ENCODE measurements around the gene CARMIL3.
"Not testable (repeated sequence)": the region's sequence is repeated elsewhere in the genome, so short reads cannot be mapped to it uniquely, and the experiment has no call there.

The CARMIL3 gene

DNA sequence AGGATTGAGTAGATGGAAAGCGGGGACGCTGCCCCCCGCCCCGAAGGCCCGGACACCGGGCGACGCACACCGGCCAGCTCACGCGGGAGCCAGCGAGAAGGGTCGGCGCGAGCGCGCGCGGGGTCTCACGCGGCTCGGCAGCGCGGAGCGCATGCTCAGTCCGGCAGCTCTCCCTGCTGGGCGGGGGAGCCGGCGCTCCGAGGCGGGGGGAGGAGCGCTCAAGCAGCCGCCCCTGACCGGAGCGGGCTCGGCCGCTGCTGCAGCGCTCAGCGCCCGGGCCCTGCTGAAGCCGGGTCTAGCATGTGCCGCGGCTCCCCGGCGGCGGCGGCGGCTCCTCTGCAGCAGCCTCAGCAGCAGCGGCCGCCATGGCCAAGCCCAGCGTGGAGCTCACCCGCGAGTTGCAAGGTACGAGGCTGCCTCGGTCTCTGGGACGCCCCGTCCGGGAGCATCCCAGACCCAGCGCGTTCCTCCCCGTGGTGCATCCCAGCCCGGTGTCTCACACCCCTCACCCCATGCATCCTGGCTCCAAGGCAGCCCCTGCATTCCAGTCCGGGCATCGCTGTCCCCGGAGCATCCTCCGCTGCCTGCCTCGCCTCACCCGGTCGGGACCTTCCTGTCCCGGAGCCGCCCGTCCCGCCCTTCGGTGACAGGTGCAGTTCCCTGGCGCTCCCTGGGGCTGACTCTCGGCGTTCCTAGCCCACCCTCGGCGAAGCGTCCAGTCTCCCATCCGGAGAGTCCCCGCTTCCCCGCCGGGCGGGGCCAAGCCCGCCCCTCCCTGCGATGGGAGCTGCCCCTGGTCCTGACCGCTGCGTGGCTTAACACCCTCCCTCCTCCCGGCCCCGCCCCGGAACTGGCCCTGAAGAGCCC lies at the start of gene CARMIL3:
Gene CARMIL3 (plus strand): TSS at position 221 of the 867 bp plus-strand sequence. CDS start 145 bp downstream, at position 366.
- DNase-seq = peak; percentile 54
- in situ Hi-C loops (cut with HindIII; ENCODE audit: low pct_ligation_motif_present, low pct_unique_long_range_greater_than_20kb, low sequenced_read_pairs) = no loop called here

GRCh38 chr14:24006471-24006816 lies 45.4 kb upstream of the CARMIL3 start:
- in situ Hi-C loops (cut with HindIII; ENCODE audit: low pct_ligation_motif_present, low pct_unique_long_range_greater_than_20kb, low sequenced_read_pairs); DNase-seq: not testable (repeated sequence)

GRCh38 chr14:24006817-24007652 lies 44.8 kb upstream of the CARMIL3 start:
- in situ Hi-C loops (cut with HindIII; ENCODE audit: low pct_ligation_motif_present, low pct_unique_long_range_greater_than_20kb, low sequenced_read_pairs); DNase-seq: not testable (repeated sequence)

DNA sequence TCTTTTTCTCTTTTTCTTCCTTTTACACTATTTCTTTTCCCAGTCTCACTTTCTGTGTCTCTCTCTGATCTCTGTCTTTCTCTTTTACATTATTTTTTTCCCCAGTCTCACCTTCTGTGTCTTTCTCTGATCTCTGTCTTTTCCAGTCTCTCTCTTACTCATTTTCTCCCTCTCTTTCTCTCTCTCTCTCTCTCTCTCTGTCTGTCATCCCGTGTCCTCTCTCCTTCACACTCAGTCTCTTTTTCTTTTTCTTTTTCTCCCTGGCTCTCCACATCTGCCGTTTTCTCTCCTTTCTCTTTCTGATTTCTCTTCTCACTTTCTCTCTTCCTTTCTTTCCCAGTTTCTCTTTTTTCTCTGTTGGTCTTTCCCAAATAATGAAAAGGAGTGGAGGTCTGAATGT lies 40.8 kb upstream of the CARMIL3 start:
- DNase-seq = no peak
- in situ Hi-C loops (cut with HindIII; ENCODE audit: low pct_ligation_motif_present, low pct_unique_long_range_greater_than_20kb, low sequenced_read_pairs) = no loop called here

DNA sequence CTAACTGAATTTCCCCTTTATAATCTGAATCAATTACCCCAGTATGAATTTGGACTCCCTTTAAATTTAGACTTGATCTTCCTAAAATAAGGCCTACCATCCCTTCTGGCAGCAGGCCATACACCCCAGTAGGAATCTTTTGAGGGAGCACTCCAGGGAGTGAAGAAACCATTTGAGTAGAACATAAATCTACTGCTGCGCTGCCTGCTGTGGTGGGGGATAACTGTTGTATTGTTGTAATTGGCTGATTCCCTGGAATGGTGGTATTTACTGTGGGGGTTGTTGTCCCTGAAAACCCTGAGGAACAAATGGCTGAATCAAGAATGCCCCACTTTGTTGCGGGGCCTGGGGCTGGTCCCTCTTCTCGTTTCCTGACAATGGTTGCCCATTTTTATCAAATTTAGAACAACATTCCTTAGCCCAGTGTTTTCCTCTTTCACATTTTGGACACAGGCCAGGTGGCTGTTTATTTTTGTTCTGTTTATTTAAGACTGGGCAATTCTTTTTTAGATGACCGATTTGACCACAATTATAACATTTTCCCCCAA lies 39.0 kb upstream of the CARMIL3 start:
- DNase-seq; in situ Hi-C loops (cut with HindIII; ENCODE audit: low pct_ligation_motif_present, low pct_unique_long_range_greater_than_20kb, low sequenced_read_pairs): not testable (repeated sequence)

- in situ Hi-C loops (cut with HindIII; ENCODE audit: low pct_ligation_motif_present, low pct_unique_long_range_greater_than_20kb, low sequenced_read_pairs) = no loop called here
- DNase-seq = peak; percentile 60
These were observed 37.9 kb upstream of the CARMIL3 start for GRCh38 chr14:24013654-24014514.

DNA sequence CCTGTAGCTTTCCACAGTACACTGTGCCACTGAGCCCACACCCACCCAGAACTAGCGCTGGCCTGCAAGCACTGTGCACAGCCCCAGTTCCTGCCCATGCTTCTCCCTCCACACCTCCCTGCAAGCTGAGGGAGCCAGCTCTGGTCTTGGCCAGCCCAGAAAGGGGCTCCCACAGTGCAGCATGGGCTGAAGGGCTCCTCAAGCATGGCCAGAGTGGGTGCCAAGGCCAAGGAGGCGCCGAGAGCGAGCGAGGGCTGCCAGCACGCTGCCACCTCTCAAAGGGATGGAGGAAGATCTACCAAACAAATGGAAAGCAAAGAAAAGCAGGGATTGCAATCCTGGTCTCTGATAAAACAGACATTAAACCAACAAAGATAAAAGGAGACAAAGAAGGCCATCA lies 36.1 kb upstream of the CARMIL3 start:
- DNase-seq; in situ Hi-C loops (cut with HindIII; ENCODE audit: low pct_ligation_motif_present, low pct_unique_long_range_greater_than_20kb, low sequenced_read_pairs): not testable (repeated sequence)

DNA sequence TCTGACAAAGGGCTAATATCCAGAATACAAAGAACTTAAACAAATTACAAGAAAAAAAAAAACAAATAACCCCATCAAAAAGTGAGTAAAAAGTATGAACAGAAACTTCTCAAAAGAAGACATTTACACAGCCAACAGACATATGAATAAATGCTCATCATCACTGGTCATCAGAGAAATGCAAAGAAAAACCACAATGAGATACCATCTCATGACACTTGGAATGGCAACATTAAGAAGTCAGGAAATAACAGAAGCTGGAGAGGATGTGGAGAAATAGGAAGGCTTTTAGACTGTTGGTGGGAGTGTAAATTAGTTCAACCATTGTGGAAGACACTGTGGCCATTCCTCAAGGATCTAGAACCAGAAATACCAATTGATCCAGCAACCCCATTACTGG lies 32.8 kb upstream of the CARMIL3 start:
- not testable (repeated sequence) for DNase-seq

DNA sequence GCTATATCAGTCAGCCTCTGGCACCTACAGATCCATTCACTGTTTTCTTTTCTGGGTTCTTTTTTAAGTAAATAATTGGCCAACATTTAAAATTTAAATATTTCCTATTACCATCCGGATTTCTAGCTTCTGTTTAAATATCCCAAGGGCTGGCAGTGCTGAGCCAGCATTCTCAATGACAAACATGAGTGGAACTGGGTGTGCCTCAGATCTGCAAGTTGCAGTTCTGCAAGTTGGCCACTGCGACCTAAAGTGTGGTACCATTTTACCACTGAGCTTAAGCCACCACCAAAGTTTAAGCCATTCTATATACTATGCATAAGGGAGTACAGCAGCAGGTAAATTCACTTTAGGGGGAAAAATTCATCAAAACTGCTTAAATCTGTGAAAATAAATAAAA lies 31.9 kb upstream of the CARMIL3 start:
- in situ Hi-C loops (cut with HindIII; ENCODE audit: low pct_ligation_motif_present, low pct_unique_long_range_greater_than_20kb, low sequenced_read_pairs); DNase-seq: not testable (repeated sequence)

More for the DNA sequence above, 32.8 kb upstream of the CARMIL3 start:
- in situ Hi-C loops (cut with HindIII; ENCODE audit: low pct_ligation_motif_present, low pct_unique_long_range_greater_than_20kb, low sequenced_read_pairs) = not testable (repeated sequence)

DNA sequence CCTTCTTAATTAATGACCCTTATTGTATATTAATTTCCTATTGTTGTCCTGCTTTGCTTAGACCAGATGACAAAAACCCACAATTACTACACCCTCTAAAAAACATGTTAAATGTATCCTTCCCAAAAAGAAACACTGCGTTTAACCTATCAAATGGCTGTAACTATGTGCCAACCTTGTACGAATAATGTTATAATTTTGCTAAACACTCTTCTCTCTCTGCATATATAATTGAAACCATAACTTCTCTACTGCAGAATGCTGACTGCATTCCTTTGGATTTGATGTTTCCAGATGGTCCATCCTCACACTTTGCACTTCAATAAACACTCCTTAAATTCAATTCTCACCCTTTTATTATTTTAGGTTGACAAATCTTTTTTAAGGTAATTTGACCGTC lies 31.3 kb upstream of the CARMIL3 start:
- DNase-seq; in situ Hi-C loops (cut with HindIII; ENCODE audit: low pct_ligation_motif_present, low pct_unique_long_range_greater_than_20kb, low sequenced_read_pairs): not testable (repeated sequence)

DNA sequence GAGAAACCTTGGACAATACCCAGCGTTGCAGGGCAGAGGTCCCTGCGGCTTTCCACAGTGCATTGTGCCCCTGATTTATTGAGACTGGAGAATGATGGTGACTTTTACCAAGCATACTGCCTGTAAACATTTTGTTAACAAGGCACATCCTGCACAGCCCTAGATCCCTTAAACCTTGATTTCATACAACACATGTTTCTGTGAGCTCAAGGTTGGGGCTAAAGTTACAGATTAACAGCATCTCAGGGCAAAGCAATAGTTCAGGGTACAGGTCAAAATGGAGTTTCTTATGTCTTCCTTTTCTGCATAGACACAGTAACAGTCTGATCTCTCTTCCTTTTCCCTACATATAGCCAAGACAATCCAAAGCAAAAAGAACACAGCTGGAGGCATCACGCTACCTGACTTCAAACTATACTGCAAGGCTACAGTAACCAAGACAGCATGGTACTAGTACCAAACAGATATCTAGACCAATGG lies 26.8 kb upstream of the CARMIL3 start:
- DNase-seq; in situ Hi-C loops (cut with HindIII; ENCODE audit: low pct_ligation_motif_present, low pct_unique_long_range_greater_than_20kb, low sequenced_read_pairs): not testable (repeated sequence)

GRCh38 chr14:24029687-24030086 lies 22.1 kb upstream of the CARMIL3 start:
- DNase-seq; in situ Hi-C loops (cut with HindIII; ENCODE audit: low pct_ligation_motif_present, low pct_unique_long_range_greater_than_20kb, low sequenced_read_pairs): not testable (repeated sequence)

DNA sequence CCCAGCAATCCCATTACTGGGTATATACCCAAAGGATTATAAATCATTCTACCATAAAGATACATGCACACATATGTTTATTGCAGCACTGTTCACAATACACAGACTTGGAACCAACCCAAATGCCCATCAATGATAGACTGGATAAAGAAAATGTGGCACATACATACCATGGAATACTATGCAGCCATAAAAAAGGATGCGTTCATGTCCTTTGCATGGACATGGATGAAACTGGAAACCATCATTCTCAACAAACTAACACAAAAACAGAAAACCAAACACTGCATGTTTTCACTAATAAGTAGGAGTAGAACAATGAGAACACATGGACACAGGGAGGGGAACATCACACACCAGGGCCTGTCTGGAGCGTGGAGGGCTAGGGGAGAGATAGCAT lies 20.5 kb upstream of the CARMIL3 start:
- in situ Hi-C loops (cut with HindIII; ENCODE audit: low pct_ligation_motif_present, low pct_unique_long_range_greater_than_20kb, low sequenced_read_pairs); DNase-seq: not testable (repeated sequence)

DNA sequence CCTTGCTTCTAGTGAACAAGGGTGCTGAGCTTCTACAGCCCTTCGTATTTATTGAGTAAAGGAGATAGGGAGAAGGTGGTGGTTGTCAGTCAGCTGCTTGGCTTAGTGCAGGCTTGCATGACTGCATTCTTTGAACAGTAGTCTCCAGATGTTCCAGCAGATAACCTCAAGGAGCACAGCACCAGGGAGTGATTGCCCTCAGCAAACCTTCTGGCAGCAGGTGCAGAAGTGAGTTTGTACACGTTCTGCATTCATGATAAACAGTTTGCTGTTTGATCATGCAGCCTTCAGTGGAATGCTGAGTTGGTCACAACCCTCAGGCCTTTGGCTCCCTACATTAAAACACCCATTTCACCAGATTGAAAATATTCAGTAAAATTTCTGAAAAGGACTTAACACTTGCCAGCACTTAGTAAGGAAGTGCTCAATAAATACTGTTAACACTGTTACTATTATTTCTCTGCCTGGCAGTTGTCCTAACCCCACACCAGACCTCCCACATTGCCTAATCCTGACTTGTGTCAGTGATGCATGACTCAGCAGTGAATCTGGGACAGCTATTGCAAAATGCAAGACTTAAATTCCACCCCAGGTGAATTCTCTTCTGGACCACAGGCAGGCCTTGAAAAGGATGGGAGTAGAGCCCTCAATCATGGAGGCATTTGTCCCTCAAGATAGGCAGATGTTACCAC lies 18.9 kb upstream of the CARMIL3 start:
- DNase-seq = peak; percentile 13
- in situ Hi-C loops (cut with HindIII; ENCODE audit: low pct_ligation_motif_present, low pct_unique_long_range_greater_than_20kb, low sequenced_read_pairs) = no loop called here

DNA sequence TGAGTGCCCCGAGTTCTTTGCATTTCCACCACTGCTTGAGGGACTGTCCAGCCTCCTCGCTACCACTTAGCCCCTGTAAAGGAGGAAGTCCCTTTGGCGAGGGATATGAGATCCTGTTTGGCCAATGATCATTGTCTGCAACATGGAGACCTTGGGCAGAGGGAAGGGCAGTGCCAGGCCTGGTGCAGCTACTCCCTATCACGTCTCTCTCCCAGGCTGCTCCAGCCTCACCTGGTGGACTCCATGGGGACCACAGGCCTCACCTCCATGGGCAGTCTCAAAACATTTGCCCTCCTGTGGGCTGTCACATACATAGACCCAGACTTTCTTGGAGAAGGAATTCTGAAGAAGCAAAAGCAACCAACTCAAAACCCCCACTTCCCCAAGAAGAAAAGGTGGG lies 16.0 kb upstream of the CARMIL3 start:
- DNase-seq; in situ Hi-C loops (cut with HindIII; ENCODE audit: low pct_ligation_motif_present, low pct_unique_long_range_greater_than_20kb, low sequenced_read_pairs): not testable (repeated sequence)

DNA sequence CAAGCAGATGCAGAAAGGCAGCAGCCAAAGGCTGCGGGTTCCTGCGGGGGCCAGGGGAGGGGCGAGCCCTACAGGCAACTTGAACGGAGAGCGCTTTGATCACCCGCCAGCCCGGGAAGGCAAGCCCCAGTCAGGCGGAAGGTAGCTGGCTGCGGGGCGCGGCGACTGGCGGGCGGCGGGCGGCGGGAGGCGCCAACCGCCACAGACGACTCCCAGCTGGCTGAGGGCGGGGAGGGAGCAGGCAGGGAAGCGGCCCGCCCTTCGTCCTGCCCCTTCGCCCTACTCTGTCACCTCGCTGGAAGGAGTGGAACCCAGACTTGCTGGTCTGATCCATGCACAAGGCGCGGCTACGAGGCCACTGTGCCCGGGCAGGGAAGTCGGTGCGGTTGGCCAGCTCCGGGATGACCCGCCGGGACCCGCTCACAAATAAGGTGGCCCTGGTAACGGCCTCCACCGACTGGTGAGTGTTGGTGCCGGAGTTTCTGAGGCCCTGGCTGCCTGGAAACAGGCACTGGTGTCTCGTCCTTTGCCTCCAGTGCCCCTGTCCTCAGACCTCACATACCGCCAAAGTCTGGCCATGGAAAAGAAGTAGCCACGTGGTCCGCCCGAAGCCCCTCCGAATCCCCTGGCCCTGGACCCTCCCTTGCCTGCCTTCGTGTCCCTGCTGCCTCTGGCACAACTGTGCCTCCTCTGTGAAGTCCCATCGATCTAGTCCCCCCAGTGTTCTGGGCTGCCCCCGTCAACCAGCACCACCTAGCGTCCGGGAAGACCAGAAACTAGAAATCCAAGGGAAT lies 15.4 kb upstream of the CARMIL3 start:
- in situ Hi-C loops (cut with HindIII; ENCODE audit: low pct_ligation_motif_present, low pct_unique_long_range_greater_than_20kb, low sequenced_read_pairs) = no loop called here
- DNase-seq = peak; percentile 62

Data from ACHN (cell line).